Suppressor macrophage (primary cell): ENCODE data around the gene UST.
"Not testable (repeated sequence)": the region's sequence is repeated elsewhere in the genome, so short reads cannot be mapped to it uniquely, and the experiment has no call there.

Experiments used
- DNase-seq, 4 experiments: peaks; one replicate each; pipeline ENCODE4 v3.0.0-alpha.2; 2020 to 2022

UST gene

DNA sequence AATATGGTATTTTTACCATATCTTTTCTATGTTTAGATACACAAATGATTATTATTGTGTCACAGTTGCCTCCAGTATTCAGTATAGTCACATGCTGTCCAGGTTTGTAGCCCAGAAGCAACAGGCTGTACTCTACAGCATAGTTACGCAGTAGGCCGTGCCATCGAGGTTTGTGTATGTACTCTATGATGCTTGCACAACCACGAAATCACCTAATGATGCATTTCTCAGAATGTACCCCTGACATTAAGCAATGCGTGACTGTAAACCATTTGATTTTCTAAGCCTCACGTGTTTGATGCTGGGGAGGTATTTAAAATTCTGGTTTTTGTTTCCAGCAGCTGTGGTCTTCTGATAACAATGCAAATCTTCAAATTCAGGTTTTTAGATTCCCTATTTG, 207.6 kb downstream of the UST start:
- no peak for DNase-seq

DNA sequence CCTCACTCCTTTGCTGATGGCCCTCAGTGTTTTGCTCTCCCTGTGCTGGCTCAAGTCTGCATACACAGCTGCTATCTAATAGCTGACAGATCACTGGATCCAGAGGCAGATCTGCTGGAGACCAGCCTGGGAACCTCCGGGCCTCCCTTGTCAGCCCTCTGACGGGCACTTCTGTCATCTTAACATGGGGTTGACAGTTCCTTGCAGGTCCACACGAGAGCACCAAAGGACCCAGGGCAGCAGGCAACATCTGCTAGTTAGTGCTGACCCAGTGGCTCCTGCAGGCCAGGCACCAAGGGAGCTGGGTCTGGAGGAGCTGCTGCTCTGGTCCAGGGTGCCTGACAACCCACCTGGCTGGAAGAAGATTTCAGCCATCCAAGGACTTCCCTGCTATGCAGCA, 208.1 kb downstream of the UST start:
- DNase-seq: no peak

DNA sequence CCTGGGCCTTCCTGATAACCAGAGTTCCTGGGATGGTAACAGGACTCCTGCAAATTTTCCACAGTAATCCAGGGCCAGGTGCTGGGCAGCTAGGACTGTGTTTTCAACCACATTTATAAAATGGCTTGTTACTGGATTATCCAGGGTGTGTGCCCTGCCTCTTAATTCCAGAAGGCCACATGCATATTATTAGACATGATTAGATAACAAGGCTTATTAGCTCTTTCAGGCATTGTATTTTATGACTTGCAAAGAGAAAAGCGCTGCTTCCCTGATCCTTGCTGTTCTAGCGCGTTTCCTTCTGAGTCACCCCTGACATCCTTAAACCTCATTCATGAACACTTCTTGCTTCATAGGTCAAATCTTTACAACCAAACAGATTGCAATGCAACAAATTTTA, 208.6 kb downstream of the UST start:
- no peak for DNase-seq

DNA sequence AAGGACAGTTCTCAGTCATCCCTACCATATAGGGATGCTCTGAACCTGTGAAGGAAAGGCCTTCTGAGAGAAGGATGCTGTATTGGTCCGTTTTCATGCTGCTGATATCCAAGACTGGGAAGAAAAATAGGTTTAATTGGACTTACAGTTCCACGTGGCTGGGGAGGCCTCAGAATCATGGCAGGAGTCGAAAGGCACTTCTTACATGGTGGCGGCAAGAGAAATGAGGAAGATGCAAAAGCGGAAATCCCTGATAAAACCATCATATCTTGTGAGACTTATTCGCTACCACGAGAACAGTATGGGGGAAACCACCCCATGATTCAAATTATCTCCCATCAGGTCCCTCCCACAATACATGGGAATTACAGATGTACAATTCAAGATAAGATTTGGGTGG, 209.3 kb downstream of the UST start:
- not testable (repeated sequence) for DNase-seq

DNA sequence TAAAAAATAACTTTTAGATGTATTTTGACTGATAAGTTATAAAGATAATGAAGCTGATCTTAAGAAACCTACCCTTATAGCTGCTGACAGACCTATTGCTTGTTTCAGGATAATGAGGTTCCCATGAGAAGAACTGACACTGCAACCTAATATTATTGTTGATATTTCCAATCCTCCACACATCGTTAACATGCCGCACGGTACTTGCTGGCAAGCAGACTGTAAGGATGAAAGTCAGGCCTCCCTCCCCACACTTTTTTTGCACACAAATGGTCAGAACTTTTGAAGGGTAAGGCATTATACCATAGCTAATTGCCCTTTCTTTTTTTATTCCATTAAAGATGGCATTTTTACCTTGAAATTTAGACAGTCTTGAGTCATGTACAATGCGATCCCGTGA, 210.9 kb downstream of the UST start:
- no peak for DNase-seq

DNA sequence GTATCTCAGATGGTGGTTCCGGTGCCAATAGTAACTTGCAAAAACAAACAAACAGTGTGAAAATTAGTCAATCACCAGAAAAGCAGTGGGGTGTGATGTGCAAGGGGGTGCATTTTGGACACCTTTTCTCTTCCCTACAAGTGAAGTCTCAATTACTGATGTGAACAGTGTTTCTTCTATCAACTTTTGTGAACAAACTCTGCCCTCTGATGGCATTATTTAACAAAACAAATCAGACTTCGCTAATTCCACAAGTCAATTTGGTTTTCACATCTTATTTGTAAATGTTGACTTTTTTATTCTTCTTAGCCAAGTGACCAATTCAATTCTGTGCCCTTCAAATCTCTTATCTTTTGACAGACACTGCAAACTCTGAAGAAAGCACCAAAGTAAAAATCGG, 212.2 kb downstream of the UST start:
- no peak for DNase-seq

DNA sequence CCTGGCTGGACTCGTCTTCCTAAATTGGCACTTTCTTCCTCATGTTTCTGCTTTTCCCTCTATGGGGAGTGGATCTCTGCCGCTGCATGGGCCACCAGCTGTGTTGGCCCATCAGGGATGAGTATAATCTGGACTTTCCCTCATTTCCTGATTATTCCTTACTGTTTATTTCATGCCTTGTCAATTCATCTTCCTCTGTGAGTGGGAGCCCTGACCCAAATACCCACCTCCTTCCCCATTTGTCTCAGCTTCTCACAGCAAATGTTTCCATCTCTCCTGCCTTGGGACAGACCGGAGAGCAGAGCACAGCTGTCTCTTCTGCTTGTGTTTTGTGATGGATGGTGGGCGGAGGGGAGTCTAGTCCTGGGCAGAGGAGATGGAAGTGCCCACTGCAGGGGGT, 212.7 kb downstream of the UST start:
- no peak for DNase-seq

DNA sequence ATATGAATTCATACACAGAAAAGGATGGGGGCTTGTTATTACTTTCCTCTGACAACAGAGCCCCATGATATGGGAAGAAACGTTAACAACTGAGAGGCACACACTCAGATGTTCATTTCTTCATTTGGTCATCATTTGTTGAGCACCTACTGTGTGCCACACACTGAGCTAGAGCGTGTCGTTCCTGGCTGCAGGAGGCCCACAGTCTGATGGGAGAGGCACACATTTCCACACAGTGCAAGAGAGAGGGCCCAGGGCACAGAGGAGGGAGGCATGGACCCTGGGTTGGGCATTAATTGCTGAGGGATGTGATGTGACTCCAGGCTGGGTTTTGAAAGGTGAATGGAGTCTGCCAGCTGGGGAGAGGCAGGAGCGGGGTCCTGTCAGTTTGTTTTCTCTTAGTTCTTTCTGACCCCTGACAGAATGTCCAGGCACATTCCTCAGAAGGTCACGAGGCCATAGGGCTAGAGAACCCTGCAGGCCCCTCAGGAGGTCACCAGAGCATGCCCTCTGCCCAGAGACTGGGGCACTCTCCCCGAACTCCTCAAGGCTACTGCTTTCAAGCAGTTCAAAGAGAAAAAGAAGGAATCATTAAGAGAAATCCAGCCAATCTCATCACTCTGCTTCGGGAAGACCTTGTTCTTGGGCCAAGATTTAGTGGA, 216.2 kb downstream of the UST start:
- DNase-seq: no peak

DNA sequence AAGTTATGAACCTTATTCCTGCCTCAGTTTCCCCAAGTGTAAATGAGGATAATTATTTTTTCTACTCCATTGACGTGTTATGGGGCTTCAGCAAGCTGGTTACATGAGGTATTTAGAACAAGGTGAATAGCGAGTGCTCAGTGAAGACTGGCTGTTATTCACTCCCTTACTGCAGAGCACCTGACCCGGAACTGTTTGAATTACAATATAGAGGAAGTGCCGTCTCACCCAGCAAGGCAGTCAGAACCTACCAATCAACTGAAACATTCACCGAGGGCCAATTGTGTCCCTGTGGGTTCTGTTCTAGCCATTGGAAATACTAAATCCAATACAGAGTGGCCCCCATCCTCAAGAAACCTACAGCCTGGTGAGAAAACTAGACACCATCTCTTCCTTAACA, 216.9 kb downstream of the UST start:
- DNase-seq: no peak

DNA sequence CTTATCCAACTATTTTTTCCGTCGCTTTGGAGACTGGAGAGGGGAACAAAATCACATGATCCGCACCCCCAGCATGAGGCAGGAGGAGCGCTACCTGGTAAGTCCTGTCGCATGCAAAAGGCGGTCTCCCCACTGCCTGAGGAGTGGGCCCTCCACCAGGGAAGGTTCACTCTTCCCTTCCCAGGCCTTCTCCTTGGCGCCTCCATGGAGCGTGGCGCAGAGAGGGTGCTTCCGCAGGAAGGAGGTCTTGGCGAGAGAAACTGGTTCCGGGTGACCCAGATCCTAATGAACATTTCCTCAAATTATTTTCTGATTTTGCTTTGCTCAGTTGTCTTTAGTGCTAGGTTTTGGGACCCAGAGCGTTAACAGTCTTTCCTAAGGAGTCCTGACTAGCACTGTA, 217.6 kb downstream of the UST start:
- DNase-seq: no peak

DNA sequence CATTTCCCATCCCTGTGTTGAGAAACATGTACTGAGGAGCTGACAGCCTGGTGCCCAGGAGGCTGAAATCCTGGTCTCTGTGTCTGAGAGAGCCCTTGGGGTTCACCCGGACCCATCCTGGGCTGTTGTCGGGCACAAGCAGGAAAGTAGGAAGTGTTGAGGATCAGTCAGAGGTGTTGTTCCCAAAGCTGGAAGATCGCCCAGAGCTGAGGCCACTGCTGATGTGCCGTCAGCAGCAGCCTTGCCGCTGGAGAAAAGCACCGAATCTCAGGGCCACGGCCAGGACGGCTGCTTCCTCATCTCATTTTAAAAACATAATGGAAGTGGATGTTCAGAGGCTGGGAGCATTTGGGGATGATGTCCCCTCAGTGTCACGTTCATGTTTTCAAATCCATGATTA, 218.5 kb downstream of the UST start:
- no peak for DNase-seq

DNA sequence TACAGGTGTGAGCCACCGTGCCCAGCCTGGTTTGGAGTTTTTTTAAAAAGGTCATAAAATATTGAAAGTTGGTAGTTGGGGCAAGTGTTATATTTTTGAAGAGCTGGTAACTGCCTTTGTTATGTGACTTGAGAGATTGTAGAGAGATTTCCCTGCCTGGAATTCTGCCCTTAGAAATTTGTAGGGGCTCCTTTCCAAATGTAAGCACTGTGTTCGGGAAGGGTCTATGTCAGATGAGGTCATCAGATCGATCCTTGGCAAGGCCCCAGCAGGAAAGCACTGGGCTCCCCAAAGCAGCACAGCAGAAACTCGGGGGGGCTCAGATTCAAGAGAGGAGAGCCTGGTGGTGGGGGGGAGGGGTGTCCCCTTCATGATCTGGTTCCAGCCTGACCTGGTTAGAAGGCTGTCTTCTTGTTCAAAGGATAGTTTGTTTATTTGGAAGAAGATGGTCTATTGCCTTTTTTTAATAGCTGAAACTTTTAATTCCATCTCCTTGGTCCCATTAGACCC, 220.2 kb downstream of the UST start:
- DNase-seq: no peak

DNA sequence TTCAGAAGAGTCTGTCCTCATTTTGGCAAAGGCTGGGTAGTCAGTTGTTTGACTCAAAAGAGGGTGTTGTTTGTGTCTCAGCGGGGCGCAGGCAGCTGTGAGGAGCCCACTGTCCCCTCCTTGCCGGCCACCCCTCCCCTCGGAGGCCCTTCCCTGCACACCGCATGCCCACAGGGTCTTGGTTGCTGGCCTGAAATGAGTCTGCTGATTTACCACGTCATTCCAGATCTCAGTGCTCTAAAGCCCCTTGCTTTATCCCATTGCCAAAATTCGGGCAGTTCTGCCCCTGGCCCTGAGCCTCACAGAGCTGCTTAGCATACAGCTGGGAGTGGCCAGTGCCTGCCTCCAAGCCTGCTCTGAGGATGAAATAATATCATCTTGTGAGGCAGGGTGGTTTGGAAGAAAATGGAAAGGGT, 220.7 kb downstream of the UST start:
- no peak for DNase-seq

DNA sequence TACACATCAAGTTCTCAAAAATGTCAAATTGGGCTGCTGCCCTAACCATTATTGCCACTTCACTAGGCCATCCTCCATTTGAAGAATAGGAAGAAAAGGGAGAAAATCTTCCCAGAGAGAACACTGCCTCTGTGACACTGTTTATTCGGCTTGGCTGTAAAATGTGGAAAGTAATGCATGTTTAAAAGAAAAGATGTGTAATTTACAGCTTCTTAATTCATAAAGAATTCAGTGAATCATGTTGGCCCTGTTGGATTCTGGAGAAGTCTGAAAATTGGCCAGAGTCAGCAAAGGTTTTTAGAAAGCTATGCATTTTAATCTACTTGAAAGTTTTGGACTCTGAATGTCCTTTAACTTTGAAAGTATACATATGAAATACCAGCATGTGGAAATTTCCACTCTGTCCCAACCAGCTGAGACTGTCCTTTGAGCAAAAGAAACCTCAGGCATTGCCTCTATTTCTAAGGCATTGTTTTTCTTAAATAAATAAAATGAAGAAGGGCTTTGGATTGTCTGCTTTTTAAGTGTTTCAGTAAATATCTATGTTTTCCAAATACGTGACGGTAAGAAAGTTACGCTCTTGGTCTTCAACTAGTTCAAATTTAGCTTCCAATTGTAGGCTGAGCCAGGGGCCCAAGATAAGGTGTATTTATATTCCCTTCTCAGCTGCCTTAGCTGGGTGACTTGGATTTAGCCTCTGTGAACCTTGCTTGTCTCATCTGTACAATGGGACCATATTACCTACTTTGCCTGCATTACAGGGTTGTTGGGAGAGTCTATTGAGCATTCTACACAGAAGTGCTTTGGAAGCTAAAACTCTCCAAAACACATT, 222.2 kb downstream of the UST start:
- no peak for DNase-seq

DNA sequence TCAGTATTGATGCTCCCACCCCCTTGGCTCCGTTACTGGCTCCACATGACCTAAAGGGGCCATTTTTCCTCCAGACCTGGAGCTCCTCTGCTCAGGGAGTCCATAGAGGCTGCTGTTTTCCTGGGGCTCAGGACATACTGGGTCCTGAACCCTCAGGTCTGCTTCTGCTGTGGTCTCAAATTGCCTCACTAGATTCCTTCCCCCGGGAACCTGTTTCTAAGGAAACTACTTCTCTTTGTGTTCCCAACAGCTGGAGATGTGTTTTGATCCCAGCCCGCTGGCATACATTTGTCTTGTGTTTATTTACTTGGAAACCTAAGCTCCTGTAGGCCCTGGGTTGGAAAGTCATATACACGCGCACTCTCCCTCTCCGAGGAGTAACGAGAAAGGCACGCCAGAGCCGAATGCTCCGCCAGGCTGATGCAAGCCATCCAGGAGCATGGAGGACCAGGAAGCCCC, 222.8 kb downstream of the UST start:
- DNase-seq: no peak

DNA sequence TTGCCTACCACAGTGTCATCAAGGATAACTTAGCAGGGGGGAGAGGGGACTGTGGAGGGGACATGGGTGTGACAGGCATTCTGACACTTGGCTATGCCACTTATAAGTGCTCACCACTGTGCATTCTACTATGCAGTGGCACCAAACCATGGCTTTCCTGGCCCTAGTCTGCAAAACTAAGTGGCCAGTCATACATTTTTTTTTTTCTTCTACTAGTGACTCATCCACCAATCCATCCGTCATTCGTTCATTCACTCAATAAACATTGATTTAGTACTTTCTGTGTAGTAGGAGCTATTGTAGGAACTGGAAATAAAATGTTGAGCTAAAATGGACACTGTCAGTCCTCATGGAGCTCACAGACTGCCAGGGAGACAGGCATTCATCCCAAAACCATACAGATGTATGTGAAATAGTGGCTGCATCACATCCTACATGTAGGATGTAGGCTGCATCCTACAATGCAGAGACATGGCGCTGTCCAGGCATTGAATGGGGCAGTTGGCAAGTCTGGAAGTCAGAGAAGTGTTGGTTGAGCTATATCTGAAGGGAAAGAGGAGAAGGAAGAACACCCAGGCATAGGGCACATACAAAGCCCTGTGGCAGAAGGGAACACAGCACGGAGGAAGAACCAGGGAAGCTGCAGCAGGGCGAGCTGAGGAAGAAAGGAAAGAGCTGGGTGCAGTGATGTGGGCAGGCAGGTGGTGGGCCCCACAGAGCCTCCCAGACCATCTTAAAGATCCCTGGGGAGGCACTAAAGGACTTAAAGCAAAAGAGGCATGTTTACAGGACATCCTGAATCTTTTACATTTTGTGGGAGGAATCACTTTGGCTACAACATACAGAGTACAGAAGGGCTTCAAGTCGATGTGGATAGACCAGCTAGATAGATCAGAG, 224.4 kb downstream of the UST start:
- DNase-seq: no peak

DNA sequence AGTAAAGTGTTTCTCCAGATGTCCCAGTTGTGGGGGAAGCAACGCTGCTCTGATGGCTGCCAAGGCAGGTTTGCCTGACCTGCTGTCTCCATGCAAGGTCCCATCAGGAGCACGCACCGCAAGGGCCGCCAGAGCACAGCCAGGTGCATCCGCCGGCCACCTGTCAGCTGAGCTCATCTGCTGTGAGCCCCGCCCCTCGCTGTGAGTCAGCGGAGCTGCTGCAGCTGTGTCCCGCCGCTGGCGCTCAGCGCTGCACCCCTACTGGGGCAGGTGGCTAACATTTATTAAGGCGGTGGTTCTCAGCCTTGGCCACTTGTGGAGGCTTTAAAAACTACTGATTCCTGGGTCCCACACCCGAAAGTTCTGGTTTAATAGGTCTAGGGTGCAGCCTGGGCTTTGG, 225.7 kb downstream of the UST start:
- no peak for DNase-seq

DNA sequence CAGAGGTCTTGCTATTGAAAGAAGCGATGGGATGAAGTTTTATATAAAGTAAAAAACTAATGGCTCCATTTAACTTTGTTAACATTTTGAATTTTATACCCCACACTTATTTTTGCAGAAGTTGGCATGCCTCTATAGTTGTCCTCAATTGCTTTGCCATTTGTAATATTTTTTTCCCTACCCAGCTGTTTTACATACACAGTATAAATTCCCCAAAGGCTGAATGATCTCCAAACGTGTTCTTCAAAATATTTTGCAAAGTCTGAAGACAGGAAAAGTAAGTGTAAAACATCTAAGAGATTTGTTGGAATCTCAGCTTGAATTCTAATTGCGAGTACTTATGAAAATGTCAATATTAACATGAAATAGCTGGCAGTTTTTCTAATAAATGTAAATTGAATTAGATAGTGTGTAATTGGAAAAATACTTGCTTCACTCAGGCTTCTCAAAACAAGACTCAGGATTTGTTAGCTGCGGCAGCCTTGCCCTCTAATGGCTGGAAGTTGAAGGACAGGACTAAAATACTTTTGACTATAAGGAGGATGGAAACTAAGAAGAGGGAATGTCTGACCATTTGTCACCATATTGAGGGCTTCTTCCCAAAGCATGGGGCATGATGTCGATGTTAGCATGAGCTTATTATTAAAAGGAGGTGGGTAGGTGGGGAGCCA, 226.8 kb downstream of the UST start:
- peak in 1 of 4 experiments; percentile 7 for DNase-seq

DNA sequence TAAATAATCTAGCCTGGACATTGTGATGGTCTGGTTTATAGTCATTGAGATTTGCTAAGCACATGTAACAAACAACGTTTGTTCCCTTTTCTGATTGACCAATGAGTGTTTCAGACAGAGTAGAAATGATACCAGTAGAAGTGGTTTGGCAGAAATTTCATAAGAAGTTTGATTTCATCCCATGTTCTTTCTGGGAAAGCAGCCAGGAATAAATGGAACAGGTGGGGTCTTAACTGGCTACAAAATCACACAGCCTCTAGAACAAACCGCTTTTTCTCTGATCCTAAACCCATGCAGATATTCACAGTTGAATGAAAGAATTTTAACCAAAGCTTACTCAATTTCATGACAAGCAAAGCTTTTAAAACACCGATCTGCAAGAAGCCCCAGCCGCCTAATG, 227.5 kb downstream of the UST start:
- peak in 1 of 4 experiments; percentile 6 for DNase-seq

DNA sequence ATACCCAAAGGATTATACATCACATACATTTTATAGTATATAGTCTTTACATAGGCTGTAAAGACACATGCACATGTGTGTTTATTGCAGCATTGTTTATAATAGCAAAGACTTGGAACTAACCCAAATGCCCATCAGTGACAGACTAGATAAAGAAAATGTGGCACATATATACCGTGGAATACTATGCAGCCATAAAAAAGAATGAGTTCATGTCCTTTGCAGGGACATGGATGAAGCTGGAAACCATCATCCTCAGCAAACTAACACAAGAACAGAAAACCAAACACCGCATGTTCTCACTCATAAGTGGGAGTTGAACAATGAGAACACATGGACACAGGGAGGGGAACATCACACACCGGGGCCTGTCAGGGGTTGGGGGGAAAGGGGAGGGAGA, 231.5 kb downstream of the UST start:
- DNase-seq: not testable (repeated sequence)

DNA sequence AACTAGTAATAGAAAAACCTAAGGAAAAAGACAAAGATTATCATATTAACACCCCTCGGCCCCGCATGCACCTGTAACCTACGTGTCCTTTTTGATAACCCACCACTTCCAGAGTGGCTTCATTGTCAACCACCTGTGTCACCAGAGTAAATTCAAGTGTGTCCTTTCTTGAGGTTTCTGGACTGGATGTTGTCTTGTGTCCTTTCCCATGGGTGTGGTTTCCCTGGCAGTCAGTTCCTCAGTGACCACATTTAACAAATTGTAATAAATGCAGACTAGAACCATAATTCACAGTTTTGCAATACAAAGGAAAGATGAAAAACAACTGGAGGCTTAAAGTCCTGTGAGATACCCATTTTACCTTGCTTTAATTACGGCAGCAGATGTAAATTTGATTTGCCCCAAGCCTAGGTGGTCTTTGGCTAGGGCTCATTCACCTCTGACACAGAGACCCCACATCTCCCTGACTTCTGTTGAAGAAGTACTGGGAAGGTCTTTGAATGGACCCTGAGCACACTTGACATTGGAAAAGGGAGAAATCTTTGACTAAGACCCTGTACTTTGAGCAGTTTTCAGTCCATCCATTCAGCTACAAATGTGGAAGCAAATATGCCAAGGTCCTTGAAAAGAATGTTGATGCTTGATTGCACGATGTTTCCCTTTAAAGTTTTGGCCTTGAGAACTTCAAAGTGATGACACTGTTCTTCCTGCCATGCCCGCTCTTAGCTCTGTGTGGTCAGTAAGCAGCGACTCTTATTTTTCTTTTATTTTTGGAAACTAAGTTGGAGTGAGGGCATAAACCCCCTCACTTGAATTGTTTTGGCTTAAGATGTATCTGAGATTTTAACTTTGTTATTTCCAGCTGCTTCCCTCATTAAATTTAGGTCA, 232.4 kb downstream of the UST start:
- no peak for DNase-seq
